ENCODE data around the gene SAP25. TPM values are rescaled to one million over a fixed set of nuclear protein-coding genes. Genes with fewer than 3 reads are reported as not detected.

Gene SAP25
- total RNA-seq, 2 experiments from 2014 or later: 52.0 to 53.4 TPM

- Mint-ChIP-seq H3K9me3 (no peaks in the 10 kb centered on the region), H3K4me3 (peak overlapping the region; percentile 94), H3K27me3 (no peaks in the 10 kb centered on the region), H3K36me3 (ENCODE audit: low read depth) (peaks cover 5% of the 10 kb centered on the region), H3K27ac (peak overlapping the region; percentile 97), H3K4me1 (ENCODE audit: low read depth) (peaks cover 25% of the 10 kb centered on the region)
- ATAC-seq (ENCODE audit: poor library complexity): peak; percentile 7
- ChIA-PET CTCF (interaction anchor here (1.1 to 3.5 kb wide), 9 partner anchors 11 to 93 kb away, joined by 3 to 22 read pairs (median 8); partner anchors contain the start of genes FBXO24, LRCH4 and POP7), POLR2A (interaction anchor here (0.5 to 3.3 kb wide), 35 partner anchors 8 to 1174 kb away, joined by 3 to 113 read pairs (median 5); partner anchors contain the start of genes ACTL6B, AGFG2, CPSF4 and FBXO24)
- peak in 8 of 14 experiments; percentile 22 to 67 (median 38) for DNase-seq
- no peaks in the 10 kb centered on the region for H3K27me3 ChIP-seq (ENCODE audit: control insufficient read depth in 1 of 2, insufficient read depth in 2 of 2, low read length in 2 of 2)
- peaks cover 27% of the 10 kb centered on the region for H3K4me1 ChIP-seq (ENCODE audit: insufficient read depth, low read length)
- intact Hi-C loops (cut with DNase I, micrococcal nuclease): loop anchor here (1.0 to 5.0 kb wide), 5 partner anchors 14 to 79 kb away; partner anchors contain the start of genes FBXO24 (in 1 of the 2), GIGYF1 (in 1 of the 2), GNB2 (in 1 of the 2) and LRCH4 (in 1 of the 2)
- TF ChIP-seq, protein P1, sequence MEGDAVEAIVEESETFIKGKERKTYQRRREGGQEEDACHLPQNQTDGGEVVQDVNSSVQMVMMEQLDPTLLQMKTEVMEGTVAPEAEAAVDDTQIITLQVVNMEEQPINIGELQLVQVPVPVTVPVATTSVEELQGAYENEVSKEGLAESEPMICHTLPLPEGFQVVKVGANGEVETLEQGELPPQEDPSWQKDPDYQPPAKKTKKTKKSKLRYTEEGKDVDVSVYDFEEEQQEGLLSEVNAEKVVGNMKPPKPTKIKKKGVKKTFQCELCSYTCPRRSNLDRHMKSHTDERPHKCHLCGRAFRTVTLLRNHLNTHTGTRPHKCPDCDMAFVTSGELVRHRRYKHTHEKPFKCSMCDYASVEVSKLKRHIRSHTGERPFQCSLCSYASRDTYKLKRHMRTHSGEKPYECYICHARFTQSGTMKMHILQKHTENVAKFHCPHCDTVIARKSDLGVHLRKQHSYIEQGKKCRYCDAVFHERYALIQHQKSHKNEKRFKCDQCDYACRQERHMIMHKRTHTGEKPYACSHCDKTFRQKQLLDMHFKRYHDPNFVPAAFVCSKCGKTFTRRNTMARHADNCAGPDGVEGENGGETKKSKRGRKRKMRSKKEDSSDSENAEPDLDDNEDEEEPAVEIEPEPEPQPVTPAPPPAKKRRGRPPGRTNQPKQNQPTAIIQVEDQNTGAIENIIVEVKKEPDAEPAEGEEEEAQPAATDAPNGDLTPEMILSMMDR (IDR thresholded peaks at IDR 0.05): no peak
- H3K9me3 ChIP-seq (ENCODE audit: control insufficient read depth in 1 of 2, insufficient read depth in 1 of 2, low read length in 2 of 2): no peaks in the 10 kb centered on the region
- peak overlapping the region in 1 of 2 donors; percentile 78 for H3K27ac ChIP-seq (ENCODE audit: low read depth in 1 of 2, low read length in 2 of 2)
- H3K4me3 ChIP-seq (ENCODE audit: low read length): peak overlapping the region; percentile 62
- peaks cover 8% of the 10 kb centered on the region for H3K36me3 ChIP-seq (ENCODE audit: insufficient read depth, low read length)
These were observed 39.2 kb upstream of the SAP25 start for GRCh38 chr7:100612730-100613390.

DNA sequence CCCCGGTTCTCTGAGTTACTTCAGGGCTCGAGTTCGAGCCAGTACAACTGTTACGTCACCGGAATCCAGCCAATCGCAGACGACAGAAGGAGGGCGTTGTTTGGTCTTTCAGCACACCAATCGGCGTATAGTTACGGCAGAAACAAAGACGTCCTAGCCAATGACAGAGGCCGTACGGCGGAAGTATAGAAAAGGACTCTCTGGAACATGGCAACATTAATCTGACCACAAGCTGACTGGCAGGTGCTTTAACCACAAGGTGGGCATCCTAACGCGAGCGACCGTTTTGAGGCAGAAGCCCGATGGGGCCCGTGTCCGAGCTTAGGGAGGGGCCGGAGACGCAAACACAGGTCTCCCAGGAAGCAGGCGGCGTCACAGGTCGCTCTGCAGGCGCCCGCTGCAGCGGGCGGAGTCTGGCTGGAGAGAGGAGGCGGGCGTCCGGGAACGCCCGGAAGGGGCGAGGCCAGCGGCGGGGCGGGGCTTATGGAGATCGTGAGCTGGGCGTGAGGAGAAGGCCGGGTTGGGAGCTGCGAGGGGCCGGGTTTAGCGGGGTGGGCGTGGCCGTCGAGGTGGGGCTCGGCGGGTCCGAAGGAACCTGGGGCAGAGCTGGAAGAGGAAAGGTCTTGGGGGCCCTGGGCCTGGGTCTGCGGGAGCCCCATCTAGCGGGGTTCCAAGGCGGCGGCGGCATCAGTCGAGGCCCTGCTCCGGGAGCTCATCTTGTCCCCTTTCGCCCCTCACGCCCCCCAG is 38.5 kb upstream of the SAP25 start, which contains the start of gene MOSPD3:
MOSPD3 (plus strand) TSS at position 558 of the 747 bp plus-strand sequence. CDS start 252 bp downstream, outside the sequence.
- peak; percentile 95 to 99 (median 98) for DNase-seq
- Mint-ChIP-seq H3K4me1 (ENCODE audit: low read depth) (peaks cover 31% of the 10 kb centered on the region), H3K9me3 (no peaks in the 10 kb centered on the region), H3K27ac (peak within 1 kb of the TSS; percentile 97), H3K36me3 (ENCODE audit: low read depth) (peaks cover 5% of the 10 kb centered on the region), H3K4me3 (peak within 1 kb of the TSS; percentile 94), H3K27me3 (no peaks in the 10 kb centered on the region)
- TF ChIP-seq, protein P1 (IDR thresholded peaks at IDR 0.05): no peak
- peak within 1 kb of the TSS; percentile 62 for H3K4me3 ChIP-seq (ENCODE audit: low read length)
- intact Hi-C loops (cut with DNase I, micrococcal nuclease): loop anchor here (1.0 to 5.0 kb wide), 5 partner anchors 15 to 80 kb away; partner anchors contain the start of genes FBXO24 (in 1 of the 2), GIGYF1 (in 1 of the 2), GNB2 (in 1 of the 2) and LRCH4 (in 1 of the 2)
- H3K27me3 ChIP-seq (ENCODE audit: control insufficient read depth in 1 of 2, insufficient read depth in 2 of 2, low read length in 2 of 2): no peaks in the 10 kb centered on the region
- peak within 1 kb of the TSS; percentile 78 to 92 for H3K27ac ChIP-seq (ENCODE audit: low read depth in 1 of 2, low read length in 2 of 2)
- ATAC-seq (ENCODE audit: poor library complexity): peak; percentile 87
- H3K4me1 ChIP-seq (ENCODE audit: insufficient read depth, low read length): peaks cover 27% of the 10 kb centered on the region
- ChIA-PET POLR2A (interaction anchor here (0.5 to 3.3 kb wide), 36 partner anchors 8 to 1174 kb away, joined by 3 to 113 read pairs (median 5); partner anchors contain the start of genes ACTL6B, AGFG2, CPSF4 and FBXO24), CTCF (interaction anchor here (1.3 to 3.5 kb wide), 8 partner anchors 15 to 93 kb away, joined by 3 to 22 read pairs (median 9); partner anchors contain the start of genes FBXO24, LRCH4 and POP7)
- H3K9me3 ChIP-seq (ENCODE audit: control insufficient read depth in 1 of 2, insufficient read depth in 1 of 2, low read length in 2 of 2): no peaks in the 10 kb centered on the region
- H3K36me3 ChIP-seq (ENCODE audit: insufficient read depth, low read length): peaks cover 8% of the 10 kb centered on the region

GRCh38 chr7:100609958-100610357 is 36.3 kb upstream of the SAP25 start:
- H3K36me3 ChIP-seq (ENCODE audit: insufficient read depth, low read length): peaks cover 2% of the 10 kb centered on the region
- no peak overlapping the region for H3K4me3 ChIP-seq (ENCODE audit: low read length)
- ATAC-seq (ENCODE audit: poor library complexity) (no peak), DNase-seq (no peak)
- ChIA-PET POLR2A (no interaction called here), CTCF (interaction anchor here (1.0 kb wide), 1 partner anchor 102 kb away, joined by 3 read pairs; no protein-coding TSS in a partner anchor)
- intact Hi-C loops (cut with DNase I, micrococcal nuclease): loop anchor here in 1 of 2 experiments (5.0 kb wide), 1 partner anchor 82 kb away; the partner anchor contains the start of gene GIGYF1
- peaks cover 5% of the 10 kb centered on the region for H3K36me3 Mint-ChIP-seq (ENCODE audit: low read depth)
- H3K4me3 Mint-ChIP-seq: peak overlapping the region; percentile 81
- peaks cover 37% of the 10 kb centered on the region for H3K4me1 ChIP-seq (ENCODE audit: insufficient read depth, low read length)
- H3K27ac Mint-ChIP-seq: peak overlapping the region; percentile 97
- no peaks in the 10 kb centered on the region for H3K9me3 ChIP-seq (ENCODE audit: control insufficient read depth in 1 of 2, insufficient read depth in 1 of 2, low read length in 2 of 2)
- no peaks in the 10 kb centered on the region for H3K9me3 Mint-ChIP-seq
- no peaks in the 10 kb centered on the region for H3K27me3 ChIP-seq (ENCODE audit: control insufficient read depth in 1 of 2, insufficient read depth in 2 of 2, low read length in 2 of 2)
- TF ChIP-seq, protein P1 (IDR thresholded peaks at IDR 0.05): no peak
- no peaks in the 10 kb centered on the region for H3K27me3 Mint-ChIP-seq
- no peak overlapping the region for H3K27ac ChIP-seq (ENCODE audit: low read depth in 1 of 2, low read length in 2 of 2)
- H3K4me1 Mint-ChIP-seq (ENCODE audit: low read depth): peaks cover 38% of the 10 kb centered on the region

Data from CD4-positive, alpha-beta T cell (primary cell).